HG03139 (cell line): ENCODE measurements around the gene GPR61.

Experiments
- ATAC-seq: cut with Tn5 transposase; IDR thresholded peaks from one replicate; pipeline ENCODE4 v1.9.1; 2021; ENCODE audit not compliant: unreplicated experiment

The GPR61 gene

GRCh38 chr1:109508001-109508872, 31.4 kb upstream of the GPR61 start:
- no peak for ATAC-seq

- ATAC-seq, result no peak
Measured at GRCh38 chr1:109508873-109509175, 30.8 kb upstream of the GPR61 start.

DNA sequence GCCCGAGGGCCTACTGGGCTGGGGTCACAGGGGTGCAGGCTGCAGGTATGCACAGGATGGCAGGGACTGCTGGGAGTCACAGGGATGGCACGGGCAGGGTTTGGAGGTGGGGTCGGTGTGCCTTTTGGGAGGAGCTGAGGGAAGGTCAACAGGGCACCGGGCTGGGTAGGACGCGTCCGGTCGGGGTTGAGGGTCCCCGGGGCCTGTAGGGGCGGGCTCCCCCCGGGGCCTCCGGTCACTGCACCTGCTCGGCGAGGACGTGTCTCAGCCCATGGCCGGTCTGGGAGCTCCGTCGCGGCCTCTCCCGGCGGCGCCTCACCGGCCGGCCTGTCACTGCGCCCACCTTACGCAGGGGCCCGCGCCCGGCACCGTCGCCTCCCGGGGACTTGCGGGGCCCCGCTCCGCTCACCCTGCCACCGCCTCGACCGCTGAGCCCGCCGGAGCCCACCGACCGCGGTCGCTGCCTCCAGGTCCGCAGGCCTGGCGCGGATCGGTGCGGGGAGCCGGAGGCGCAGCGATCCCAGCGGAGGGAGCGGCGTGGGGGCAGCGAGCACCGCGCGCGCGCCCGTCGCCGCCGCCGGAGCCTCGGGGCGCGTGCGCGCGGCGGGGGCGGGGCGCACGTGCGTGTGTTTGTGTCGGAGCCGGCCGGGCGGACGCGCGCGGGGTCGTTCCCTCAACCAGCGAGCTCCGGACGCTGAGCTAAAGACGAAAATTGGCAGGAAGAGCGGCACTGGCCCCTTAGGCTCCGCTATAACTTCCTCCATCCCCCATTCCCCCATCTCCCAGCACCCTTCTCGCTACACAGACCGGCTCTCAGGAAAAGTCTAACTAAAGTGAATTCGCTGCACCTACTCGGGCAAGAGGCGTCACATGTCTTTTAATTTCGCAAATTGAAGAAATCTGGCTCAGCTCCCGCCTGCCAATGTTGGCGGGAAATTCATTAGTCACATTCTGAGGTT, 30.2 kb upstream of the GPR61 start, which contains the start of gene AMIGO1:
Gene AMIGO1, minus strand, starts transcription at position 552 of the 959 bp plus-strand sequence. CDS start 815 bp downstream, outside the sequence.
- no peak for ATAC-seq

- ATAC-seq, result no peak
Measured at GRCh38 chr1:109513110-109513710, 26.5 kb upstream of the GPR61 start.

DNA sequence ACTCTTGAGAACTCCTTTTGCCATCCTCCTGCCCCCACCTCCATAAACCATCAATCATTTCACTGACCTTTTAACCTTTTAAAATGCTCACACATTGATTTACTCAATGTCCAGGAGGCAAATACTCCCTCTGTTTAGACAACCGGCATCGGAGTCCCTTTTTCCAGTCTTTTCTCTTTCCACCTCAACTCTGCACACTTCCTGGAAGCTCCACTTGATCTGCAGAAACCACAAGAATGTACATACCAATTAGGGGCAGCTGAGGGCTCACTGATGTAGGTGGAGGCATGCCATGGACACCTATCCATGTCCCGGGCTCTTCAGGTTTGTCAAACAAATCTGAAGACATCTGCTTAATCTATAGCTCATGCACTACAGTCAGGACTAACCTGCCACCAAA, 24.8 kb upstream of the GPR61 start:
- no peak for ATAC-seq

DNA sequence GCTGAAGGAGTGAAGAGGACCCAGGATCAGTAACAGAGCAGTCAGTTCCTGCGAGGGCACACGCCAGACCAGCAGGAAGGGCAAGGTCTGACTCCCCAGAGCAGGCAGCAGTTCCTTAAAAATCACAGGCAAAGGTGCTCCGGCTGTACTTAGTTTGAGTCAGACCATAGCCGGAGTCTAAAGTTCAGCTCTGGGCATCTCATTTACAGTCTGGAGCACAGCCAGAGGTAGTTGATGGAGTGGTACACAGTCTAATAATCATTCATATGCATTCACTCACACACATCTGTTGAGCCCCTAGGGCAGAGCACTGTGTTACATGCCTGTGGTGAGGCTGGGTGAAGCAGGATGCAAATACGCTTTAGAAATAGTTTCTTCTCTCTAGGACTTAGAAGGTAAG, 22.8 kb upstream of the GPR61 start:
- no peak for ATAC-seq

- no peak for ATAC-seq
Measured at GRCh38 chr1:109517337-109517736, 22.3 kb upstream of the GPR61 start.

DNA sequence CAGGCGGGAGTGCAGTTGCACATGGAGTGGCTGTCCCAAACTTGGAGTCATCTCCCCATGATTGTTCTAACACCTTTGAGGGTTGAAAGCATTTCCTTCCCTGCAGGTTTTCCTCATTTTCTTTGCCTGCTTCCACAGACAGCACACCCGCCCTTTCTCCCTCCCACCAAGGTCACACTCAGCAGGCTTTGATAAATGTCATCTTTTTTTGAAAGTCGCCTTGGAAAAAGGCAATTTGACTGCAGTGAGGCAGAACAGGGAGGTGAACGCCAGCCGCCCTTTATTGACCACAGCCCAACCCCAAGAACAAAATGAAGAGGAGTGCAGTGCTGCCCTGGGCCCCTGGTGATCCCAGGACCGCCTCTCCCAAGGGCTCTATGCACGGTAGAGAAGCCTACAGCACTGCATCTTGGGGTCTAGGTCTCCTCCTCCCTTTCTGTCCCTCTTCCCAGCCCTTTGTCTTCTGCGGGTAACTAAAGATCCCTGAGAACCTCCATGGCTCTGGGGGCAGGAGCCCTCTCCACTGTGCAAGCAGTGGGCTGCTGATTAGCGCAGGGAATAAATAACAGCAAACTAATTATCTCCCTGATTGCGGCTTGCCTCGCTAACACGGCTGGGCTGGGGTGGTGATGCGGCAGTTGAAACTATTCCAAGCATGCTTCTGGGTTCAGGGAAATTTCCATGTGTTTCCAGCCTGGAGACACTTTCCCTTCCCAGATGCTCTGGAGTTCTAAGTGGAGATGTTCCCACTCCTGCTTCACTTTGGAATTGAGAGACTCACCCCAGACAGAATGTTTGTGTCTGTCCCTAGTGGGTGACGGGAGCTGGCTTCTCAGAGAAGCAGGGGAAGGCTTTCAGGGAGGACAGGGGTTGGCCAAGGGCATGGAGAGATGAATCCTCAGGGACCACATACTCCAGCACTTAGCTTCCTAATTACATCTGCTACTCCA, 18.4 kb upstream of the GPR61 start:
- ATAC-seq, result no peak

- no peak for ATAC-seq
Measured at GRCh38 chr1:109522026-109522425, 17.6 kb upstream of the GPR61 start.

DNA sequence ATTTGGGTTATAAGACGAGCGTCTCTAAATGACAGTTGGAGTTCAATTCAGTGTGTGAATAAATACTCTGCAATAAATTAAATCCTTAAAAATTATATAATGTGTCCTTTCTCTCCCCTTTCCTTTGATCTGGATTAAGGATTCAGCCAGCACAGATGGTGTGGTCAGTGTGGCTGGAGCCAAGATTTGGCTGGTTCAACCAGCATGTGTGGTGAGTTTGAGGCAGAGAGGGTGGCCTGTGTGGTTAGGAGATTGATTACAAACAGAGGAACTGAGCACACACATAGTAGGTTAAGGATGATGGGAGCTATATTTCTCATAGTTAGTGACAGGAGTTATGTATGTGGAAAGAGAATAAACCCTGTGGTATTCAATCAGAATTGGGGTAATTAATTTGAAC, 16.0 kb upstream of the GPR61 start:
- no peak for ATAC-seq

- ATAC-seq, result no peak
Measured at GRCh38 chr1:109527098-109527811, 12.4 kb upstream of the GPR61 start.

DNA sequence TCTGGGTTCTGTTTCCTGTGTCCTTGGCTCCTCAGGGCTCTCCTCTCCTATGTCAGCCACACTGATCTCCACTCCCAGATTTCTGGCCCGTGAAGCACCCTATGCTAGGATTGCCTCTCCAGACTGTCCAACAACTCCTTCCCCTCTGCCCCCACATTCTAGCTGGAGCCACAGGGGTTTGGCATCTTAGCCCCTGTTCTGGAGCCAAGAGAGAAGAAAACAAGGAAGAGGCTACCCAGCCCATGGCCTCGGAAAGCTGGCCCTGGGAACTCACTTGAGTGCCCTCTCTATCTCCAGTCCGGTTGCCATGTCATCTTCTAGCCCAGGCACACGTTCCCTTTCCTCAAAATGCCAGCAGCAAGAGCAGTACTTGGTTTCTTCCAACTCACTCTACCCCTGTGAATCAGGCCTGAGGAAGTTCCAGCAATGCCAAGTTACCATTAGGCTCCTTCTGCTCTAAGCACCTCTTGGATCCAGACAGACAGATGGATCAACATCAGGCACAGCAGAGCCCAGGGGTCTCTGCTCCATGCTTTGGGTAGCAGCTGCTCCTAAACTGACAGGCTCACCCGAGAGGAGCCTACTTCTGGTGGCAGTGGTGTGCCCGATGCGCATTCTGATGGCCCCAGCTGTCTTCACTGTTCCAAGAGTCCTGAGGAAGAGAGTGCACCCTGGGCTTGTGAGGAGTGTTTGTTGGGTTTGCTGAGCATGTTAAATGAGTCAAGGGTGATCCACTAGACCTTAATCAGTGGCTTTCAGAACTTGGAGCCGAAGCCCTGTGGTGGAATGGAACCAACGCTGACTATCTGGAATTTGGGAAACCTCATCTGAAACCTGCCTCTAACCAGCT, 11.6 kb upstream of the GPR61 start:
- ATAC-seq, result no peak

- no peak for ATAC-seq
Measured at GRCh38 chr1:109528712-109529111, 11.0 kb upstream of the GPR61 start.

GRCh38 chr1:109529881-109530456, 9.7 kb upstream of the GPR61 start:
- no peak for ATAC-seq

GRCh38 chr1:109530457-109531087, 9.1 kb upstream of the GPR61 start:
- no peak for ATAC-seq

DNA sequence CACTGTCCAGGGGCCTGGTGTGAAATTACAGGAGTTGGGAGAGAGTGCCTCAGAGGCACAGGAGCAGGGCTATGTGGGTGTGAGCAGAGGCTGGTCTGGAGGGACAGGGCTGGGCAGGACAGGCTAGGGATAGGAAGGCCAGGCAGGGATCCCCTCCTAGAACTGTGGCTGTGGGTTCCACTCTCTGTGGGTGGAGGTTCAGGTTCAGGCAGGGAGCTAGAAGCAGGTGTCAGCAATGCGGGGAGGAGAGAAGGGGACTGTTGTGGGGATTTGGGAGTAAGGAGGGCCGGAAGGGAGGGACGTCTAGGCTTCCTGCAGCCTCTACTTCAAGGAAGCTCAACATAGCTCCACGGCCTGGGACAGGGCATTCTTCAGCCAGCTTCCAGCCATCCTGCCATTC, 8.3 kb upstream of the GPR61 start:
- no peak for ATAC-seq

DNA sequence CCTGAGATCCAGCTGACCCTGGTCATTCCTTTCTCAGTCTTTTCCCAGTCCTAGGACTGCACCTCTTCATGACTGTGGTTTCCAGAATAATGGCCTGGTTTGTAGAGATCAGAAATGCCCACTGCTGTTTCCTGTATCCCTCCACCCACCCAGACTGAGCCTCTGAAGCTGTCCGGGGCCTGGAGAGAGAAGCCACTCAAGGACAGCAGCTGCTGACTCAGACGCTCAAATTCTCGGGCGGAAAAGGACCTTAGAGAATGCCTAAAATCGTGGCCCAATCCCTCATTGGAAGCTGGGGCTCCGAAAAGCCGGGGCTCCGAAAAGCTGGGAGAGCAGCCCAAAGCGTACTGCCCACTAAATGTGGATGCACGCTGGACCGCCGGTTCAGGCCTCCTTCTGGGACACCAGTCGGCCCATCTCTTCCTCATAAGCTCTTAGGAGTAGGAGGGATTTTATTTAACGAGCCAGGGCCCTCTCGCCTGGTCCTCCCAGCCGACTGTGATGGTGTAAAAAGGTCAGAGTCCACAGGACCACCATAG, 7.8 kb upstream of the GPR61 start:
- ATAC-seq, result no peak
